Esophagus squamous epithelium (tissue), 5 donors: Measurements from ENCODE around the gene TSPAN11. TPM values are rescaled to one million over a fixed set of nuclear protein-coding genes. Genes with fewer than 3 reads are reported as not detected.

Experiments
- DNase-seq: peaks from one replicate; lab custom pipeline; 2025; lab: John Stamatoyannopoulos, UW
- H3K27ac ChIP-seq, 4 donors: fragments of 200-600 bp; sonication (generic); one replicate each; pipeline ENCODE4 v1.5.1; 2016 to 2019; ENCODE audit warnings: mild to moderate bottlenecking in 1 of 4
- H3K27me3 ChIP-seq, 4 donors: fragments of 200-600 bp; sonication (generic); 1 replicate in 3 of 4; 2 replicates in 1 of 4; pipeline versions ENCODE4 v1.5.1 to v1.6.0; 2017 to 2021; ENCODE audit warnings: antibody characterized with exemption in 1 of 4
- H3K36me3 ChIP-seq, 3 donors: fragments of 200-600 bp; sonication (generic); one replicate each; pipeline ENCODE4 v1.5.1; 2016 to 2019
- H3K4me1 ChIP-seq, 3 donors: fragments of 200-600 bp; sonication (generic); one replicate each; pipeline ENCODE4 v1.5.1; 2017 to 2019
- H3K4me3 ChIP-seq, 4 donors: fragments of 200-600 bp; sonication (generic); 1 replicate in 3 of 4; 2 replicates in 1 of 4; pipeline ENCODE4 v1.5.1; 2016 to 2019; ENCODE audit warnings: mild to moderate bottlenecking in 2 of 4, moderate library complexity in 1 of 4
- H3K9me3 ChIP-seq, 3 donors: fragments of 200-600 bp; sonication (generic); one replicate each; pipeline ENCODE4 v1.5.1; 2016 to 2019
- CTCF ChIP-seq, 6 experiments: fragments of 450-650 bp in 4 of 6; fragments of 200-600 bp in 2 of 6; sonication (generic) in 2 of 6; IDR thresholded peaks; one replicate each; pipeline ENCODE4 v1.5.1; 2016 to 2019; ENCODE audit warnings: antibody characterized with exemption in 6 of 6, mild to moderate bottlenecking in 4 of 6, moderate library complexity in 4 of 6
- POLR2A ChIP-seq, 4 donors: fragments of 450-650 bp; IDR thresholded peaks; one replicate each; pipeline ENCODE4 v1.6.1; 2017; ENCODE audit warnings: antibody characterized with exemption in 4 of 4, mild to moderate bottlenecking in 4 of 4, moderate library complexity in 3 of 4
- WGBS, 2 donors: methylation state at CpG; one replicate each; pipeline ENCODE4 v1.1.5; 2018; 5-methylcytosine and 5-hydroxymethylcytosine counted together
- intact Hi-C: fragments of 100-400 bp; cut with DNase I; formaldehyde crosslinking; loops from one replicate; pipeline ENCODE4 v1.15.0; 2022
- total RNA-seq, 4 donors: library from RNA; depleted of rRNA; stranded (reverse); fragments of >200 nt; gene quantifications; one replicate each; pipeline ENCODE4 v1.1.0, GENCODE V29; 2016
- donor health status: DM: yes; HTN: yes; CAD: no.

TSPAN11 gene
- total RNA-seq, 4 donors from 2014 or later: 0.27 to 3.0 (median 1.2) TPM

- TF ChIP-seq POLR2A (IDR thresholded peaks at IDR 0.05) (no peak), CTCF (IDR thresholded peaks at IDR 0.05) (no peak)
These were observed 72.5 kb downstream of the TSPAN11 start for GRCh38 chr12:30999011-30999410.

GRCh38 chr12:30999723-31000122 lies 73.2 kb downstream of the TSPAN11 start:
- H3K4me1 ChIP-seq: peaks cover 0 to 4% (median 0%) of the 10 kb centered on the region in 3 donors
- TF ChIP-seq CTCF (IDR thresholded peaks at IDR 0.05) (no peak), POLR2A (IDR thresholded peaks at IDR 0.05) (no peak)
- H3K27ac ChIP-seq: no peak overlapping the region
- no peaks in the 10 kb centered on the region for H3K9me3 ChIP-seq
- H3K36me3 ChIP-seq: no peaks in the 10 kb centered on the region
- 79 to 86% methylated on average over 3 to 4 of the region's 4 CpGs for WGBS, 2 donors
- H3K27me3 ChIP-seq: peaks cover 0 to 24% (median 0%) of the 10 kb centered on the region in 4 donors
- H3K4me3 ChIP-seq: no peak overlapping the region
- no peak for DNase-seq
- intact Hi-C loops: no loop called here

More at GRCh38 chr12:30999011-30999410, 72.5 kb downstream of the TSPAN11 start:
- DNase-seq: no peak
- Histone ChIP-seq H3K9me3 (no peaks in the 10 kb centered on the region), H3K27ac (no peak overlapping the region), H3K27me3 (peaks cover 0 to 23% (median 0%) of the 10 kb centered on the region in 4 donors), H3K36me3 (no peaks in the 10 kb centered on the region), H3K4me1 (peaks cover 0 to 4% (median 0%) of the 10 kb centered on the region in 3 donors), H3K4me3 (no peak overlapping the region)
- intact Hi-C loops: no loop called here
- WGBS, 2 donors: 83 to 92% methylated on average over 6 of the region's 6 CpGs

- intact Hi-C loops: no loop called here
- Histone ChIP-seq H3K36me3 (no peaks in the 10 kb centered on the region), H3K27me3 (peaks cover 0 to 24% (median 0%) of the 10 kb centered on the region in 4 donors), H3K27ac (no peak overlapping the region), H3K4me3 (no peak overlapping the region), H3K9me3 (no peaks in the 10 kb centered on the region), H3K4me1 (peaks cover 0 to 4% (median 3%) of the 10 kb centered on the region in 3 donors)
- DNase-seq: no peak
- 73 to 78% methylated on average over 3 of the region's 3 CpGs for WGBS, 2 donors
- no peak for TF ChIP-seq CTCF (IDR thresholded peaks at IDR 0.05)
- no peak for TF ChIP-seq POLR2A (IDR thresholded peaks at IDR 0.05)
These were observed 74.2 kb downstream of the TSPAN11 start for GRCh38 chr12:31000751-31001150.

GRCh38 chr12:31001581-31002360 lies 75.2 kb downstream of the TSPAN11 start:
- no peak for DNase-seq
- Histone ChIP-seq H3K36me3 (no peaks in the 10 kb centered on the region), H3K4me1 (peaks cover 0 to 3% (median 0%) of the 10 kb centered on the region in 3 donors), H3K9me3 (no peaks in the 10 kb centered on the region), H3K27ac (no peak overlapping the region), H3K4me3 (no peak overlapping the region), H3K27me3 (peaks cover 0 to 24% (median 0%) of the 10 kb centered on the region in 4 donors)
- TF ChIP-seq CTCF (IDR thresholded peaks at IDR 0.05) (no peak), POLR2A (IDR thresholded peaks at IDR 0.05) (no peak)
- 75 to 85% methylated on average over 2 to 6 of the region's 9 CpGs for WGBS, 2 donors
- intact Hi-C loops: no loop called here

- Histone ChIP-seq H3K27me3 (peaks cover 0 to 24% (median 0%) of the 10 kb centered on the region in 4 donors), H3K4me1 (peaks cover 0 to 3% (median 0%) of the 10 kb centered on the region in 3 donors), H3K9me3 (no peaks in the 10 kb centered on the region), H3K36me3 (no peaks in the 10 kb centered on the region), H3K4me3 (no peak overlapping the region), H3K27ac (no peak overlapping the region)
- 80% methylated on average over 3 of the region's 5 CpGs; no CpG with 5 or more reads in 1 of the 2 donors for WGBS, 2 donors
- intact Hi-C loops: no loop called here
- no peak for DNase-seq
- TF ChIP-seq CTCF (IDR thresholded peaks at IDR 0.05) (no peak), POLR2A (IDR thresholded peaks at IDR 0.05) (no peak)
These were observed 75.8 kb downstream of the TSPAN11 start for GRCh38 chr12:31002361-31002725.
